H1 (cell line): Measurements from ENCODE around the gene SZT2. TPM values are rescaled to one million over a fixed set of nuclear protein-coding genes. Genes with fewer than 3 reads are reported as not detected.

ENCODE experiments used
- CTCF ChIA-PET: fragments of 300-600 bp; sonication (Branson Sonifier 250); formaldehyde crosslinking; loops from one replicate; lab custom pipeline; 2021; ENCODE audit not compliant: partially characterized antibody; lab: Charles Lee
- POLR2A ChIA-PET: fragments of 300-600 bp; sonication (Branson Sonifier 250); formaldehyde crosslinking; loops from one replicate; lab custom pipeline; 2021; ENCODE audit warnings: inconsistent platforms; ENCODE audit not compliant: partially characterized antibody; lab: Charles Lee
- DNase-seq, 2 experiments: peaks; one replicate each; pipeline versions ENCODE4 v3.0.0 to v3.0.0-alpha.2; 2010 to 2022; ENCODE audit warnings: low spot score in 2 of 2, low read depth in 1 of 2, mixed read lengths in 1 of 2
- FAIRE-seq: peaks from 2 replicates; lab custom pipeline; 2011; peaks lifted over from hg19 to GRCh38; lab: Jason Lieb, UNC
- H2AFZ ChIP-seq: 2 replicates; pipeline ENCODE4 v1.8.1; 2012; ENCODE audit warnings: low read length, inconsistent platforms
- H2AK5ac ChIP-seq: 2 replicates; pipeline ENCODE4 v1.6.1; 2013; ENCODE audit warnings: low read depth, low read length
- H2BK120ac ChIP-seq: replicated peaks from 2 replicates; pipeline ENCODE3; 2013; ENCODE audit warnings: low read depth, low read length, inconsistent platforms
- H2BK12ac ChIP-seq: 2 replicates; pipeline ENCODE4 v1.6.1; 2013; ENCODE audit warnings: low read depth, low read length
- H2BK15ac ChIP-seq: 2 replicates; pipeline ENCODE4 v1.6.1; 2013; ENCODE audit warnings: low read length
- H2BK20ac ChIP-seq: 2 replicates; pipeline ENCODE4 v1.6.1; 2013; ENCODE audit warnings: low read length
- H2BK5ac ChIP-seq: 2 replicates; pipeline ENCODE4 v1.6.1; 2013; ENCODE audit warnings: low read depth, low read length
- H3K14ac ChIP-seq: 2 replicates; pipeline ENCODE4 v1.6.1; 2013; ENCODE audit warnings: inconsistent platforms; ENCODE audit not compliant: insufficient read length
- H3K18ac ChIP-seq: 2 replicates; pipeline ENCODE4 v1.6.1; 2013; ENCODE audit warnings: low read length; ENCODE audit errors: extremely low read depth
- H3K23ac ChIP-seq: 2 replicates; pipeline ENCODE4 v1.6.1; 2013; ENCODE audit warnings: inconsistent platforms; ENCODE audit not compliant: insufficient read length
- H3K23me2 ChIP-seq: 2 replicates; pipeline ENCODE4 v1.6.1; 2013; ENCODE audit warnings: low read depth, low read length
- H3K27ac ChIP-seq: 2 replicates; pipeline ENCODE4 v1.6.1; 2011; ENCODE audit warnings: low read depth, low read length, inconsistent platforms
- H3K27me3 ChIP-seq, 4 experiments: replicated peaks in 1 of 4; 1 replicate in 1 of 4; 2 replicates in 3 of 4; pipeline versions ENCODE4 v1.6.1 to v1.8.1; 2011 to 2013; ENCODE audit warnings: low read length in 3 of 4, mild to moderate bottlenecking in 3 of 4, inconsistent platforms in 2 of 4, mixed read lengths in 2 of 4, moderate library complexity in 1 of 4; ENCODE audit not compliant: control insufficient read depth in 3 of 4, insufficient read depth in 3 of 4; ENCODE audit errors: extremely low read depth in 1 of 4
- H3K36me3 ChIP-seq, 4 experiments: 2 replicates each; pipeline versions ENCODE4 v1.6.1 to v1.8.1; 2011 to 2013; ENCODE audit warnings: mild to moderate bottlenecking in 4 of 4, low read length in 3 of 4, moderate library complexity in 2 of 4, control low read depth in 1 of 4, inconsistent platforms in 1 of 4; ENCODE audit not compliant: insufficient read depth in 4 of 4, control insufficient read depth in 2 of 4
- H3K4ac ChIP-seq: replicated peaks from 2 replicates; pipeline ENCODE3; 2013; ENCODE audit warnings: low read length, low read depth, mixed read lengths, inconsistent platforms; ENCODE audit not compliant: insufficient read length
- H3K4me1 ChIP-seq, 4 experiments: replicated peaks in 1 of 4; 1 replicate in 1 of 4; 2 replicates in 3 of 4; pipeline versions ENCODE4 v1.6.1 to v1.8.1; 2011 to 2013; ENCODE audit warnings: low read length in 3 of 4, inconsistent platforms in 2 of 4, mixed read lengths in 1 of 4; ENCODE audit not compliant: insufficient read depth in 4 of 4, control insufficient read depth in 3 of 4
- H3K4me2 ChIP-seq, 2 experiments: 2 replicates each; pipeline versions ENCODE4 v1.6.1 to v1.8.1; 2011 to 2013; ENCODE audit warnings: low read depth in 2 of 2, low read length in 2 of 2, control low read depth in 1 of 2, inconsistent platforms in 1 of 2, mild to moderate bottlenecking in 1 of 2; ENCODE audit not compliant: insufficient read depth in 1 of 2
- H3K4me3 ChIP-seq, 4 experiments: fragments of 200-600, 300-600 bp in 1 of 4; sonication (generic), shearing (Covaris generic), sonication (Bioruptor Twin) in 1 of 4; 2 replicates each; pipeline versions ENCODE4 v1.5.1 to v1.8.1; 2011 to 2016; ENCODE audit warnings: low read length in 4 of 4, low read depth in 3 of 4, control low read depth in 2 of 4, inconsistent platforms in 2 of 4, mild to moderate bottlenecking in 2 of 4, mixed read lengths in 1 of 4, moderate library complexity in 1 of 4; ENCODE audit not compliant: insufficient read depth in 2 of 4; ENCODE audit errors: extremely low read depth in 1 of 4
- H3K56ac ChIP-seq: replicated peaks from 2 replicates; pipeline ENCODE3; 2013; ENCODE audit warnings: low read depth, mild to moderate bottlenecking, mixed read lengths, low read length, inconsistent platforms; ENCODE audit not compliant: insufficient read length
- H3K79me1 ChIP-seq: 2 replicates; pipeline ENCODE4 v1.6.1; 2013; ENCODE audit warnings: low read depth, low read length, control low read depth
- H3K79me2 ChIP-seq, 2 experiments: 2 replicates each; pipeline versions ENCODE4 v1.6.1 to v1.8.1; 2012 to 2013; ENCODE audit warnings: low read length in 2 of 2, mild to moderate bottlenecking in 2 of 2, inconsistent platforms in 1 of 2; ENCODE audit not compliant: insufficient read depth in 2 of 2, control insufficient read depth in 1 of 2
- H3K9ac ChIP-seq, 4 experiments: replicated peaks in 1 of 4; 1 replicate in 1 of 4; 2 replicates in 3 of 4; pipeline versions ENCODE4 v1.6.1 to v1.8.1; 2011 to 2013; ENCODE audit warnings: low read depth in 3 of 4, low read length in 3 of 4, control low read depth in 2 of 4, mild to moderate bottlenecking in 2 of 4, moderate library complexity in 2 of 4, inconsistent platforms in 1 of 4; ENCODE audit errors: extremely low read depth in 1 of 4
- H3K9me3 ChIP-seq, 2 experiments: 2 replicates each; pipeline versions ENCODE4 v1.6.1 to v1.8.1; 2012 to 2013; ENCODE audit warnings: mild to moderate bottlenecking in 2 of 2, moderate library complexity in 2 of 2, control low read depth in 1 of 2, inconsistent platforms in 1 of 2, low read depth in 1 of 2, low read length in 1 of 2, mixed read lengths in 1 of 2; ENCODE audit not compliant: insufficient read depth in 2 of 2
- H4K20me1 ChIP-seq, 2 experiments: replicated peaks in 1 of 2; 2 replicates each; pipeline versions ENCODE3 to v1.8.1; 2011 to 2013; ENCODE audit warnings: inconsistent platforms in 2 of 2, low read length in 2 of 2, mild to moderate bottlenecking in 1 of 2; ENCODE audit not compliant: insufficient read depth in 2 of 2, control insufficient read depth in 1 of 2
- H4K5ac ChIP-seq: 2 replicates; pipeline ENCODE4 v1.6.1; 2013; ENCODE audit warnings: low read length, low read depth, mixed read lengths, inconsistent platforms; ENCODE audit not compliant: insufficient read length
- H4K8ac ChIP-seq: 2 replicates; pipeline ENCODE4 v1.8.0; 2013; ENCODE audit warnings: mild to moderate bottlenecking, moderate library complexity, low read length, inconsistent platforms; ENCODE audit not compliant: insufficient read depth; ENCODE audit errors: extremely low read depth
- H4K91ac ChIP-seq: replicated peaks from 2 replicates; pipeline ENCODE3; 2013; ENCODE audit warnings: low read length, mixed read lengths, inconsistent platforms; ENCODE audit not compliant: insufficient read length
- ASH2L ChIP-seq: fragments of 200-600, 300-600 bp; sonication (generic); IDR thresholded peaks from one replicate; pipeline ENCODE4 v1.7.1; 2017; ENCODE audit warnings: low read length
- BCL11A ChIP-seq, 2 experiments: IDR thresholded peaks; one replicate each; pipeline ENCODE4 v1.6.1; 2011; ENCODE audit warnings: low read depth in 2 of 2, low read length in 2 of 2, mild to moderate bottlenecking in 2 of 2
- CEBPB ChIP-seq: IDR thresholded peaks from 2 replicates; pipeline ENCODE4 v1.6.1; 2012; ENCODE audit warnings: low read depth, low read length
- CHD1 ChIP-seq: IDR thresholded peaks from 2 replicates; pipeline ENCODE4 v1.6.1; 2012; ENCODE audit warnings: low read depth, low read length, improper control_type of control experiment
- CHD2 ChIP-seq: IDR thresholded peaks from 2 replicates; pipeline ENCODE4 v1.6.1; 2012; ENCODE audit warnings: low read length, improper control_type of control experiment
- CREB1 ChIP-seq: IDR thresholded peaks from 2 replicates; pipeline ENCODE4 v1.6.1; 2012; ENCODE audit warnings: inconsistent platforms
- HDAC6 ChIP-seq: IDR thresholded peaks from one replicate; pipeline ENCODE4 v1.7.1; 2012; ENCODE audit warnings: low read depth, mild to moderate bottlenecking, inconsistent platforms, low read length, moderate library complexity
- JUND ChIP-seq: IDR thresholded peaks from 2 replicates; pipeline ENCODE4 v1.6.1; 2011; ENCODE audit warnings: mild to moderate bottlenecking, improper control_type of control experiment, low read length
- MAX ChIP-seq: IDR thresholded peaks from 2 replicates; pipeline ENCODE4 v1.6.1; 2012; ENCODE audit warnings: inconsistent platforms
- PHF8 ChIP-seq: fragments of 200-600 bp; sonication (generic); conservative IDR thresholded peaks from 2 replicates; pipeline ENCODE4 v1.7.1; 2012; ENCODE audit warnings: low read depth, mild to moderate bottlenecking, inconsistent platforms, low read length, moderate library complexity
- POLR2A ChIP-seq, 2 experiments: IDR thresholded peaks; 1 replicate in 1 of 2; 2 replicates in 1 of 2; pipeline ENCODE4 v1.6.1; 2011; ENCODE audit warnings: low read depth in 2 of 2, low read length in 2 of 2, mild to moderate bottlenecking in 2 of 2; ENCODE audit errors: control extremely low read depth in 1 of 2
- POLR2AphosphoS5 ChIP-seq: IDR thresholded peaks from 2 replicates; pipeline ENCODE4 v1.6.1; 2011; ENCODE audit warnings: low read depth, low read length
- TAF7 ChIP-seq: optimal IDR thresholded peaks from 2 replicates; pipeline ENCODE3; 2011; ENCODE audit warnings: low read depth, mild to moderate bottlenecking, inconsistent platforms, low read length, moderate library complexity, borderline replicate concordance
- WGBS, 2 experiments: shearing (Covaris generic) in 1 of 2; methylation state at CpG; one replicate each; pipeline versions ENCODE4 v1.1.6 to v1.1.7; 2013 to 2015; ENCODE audit warnings: low lambda C conversion rate in 2 of 2, mixed read lengths in 2 of 2, inconsistent platforms in 1 of 2, low coverage in 1 of 2, missing lambda C conversion rate in 1 of 2; ENCODE audit not compliant: insufficient replicate concordance in 2 of 2, insufficient coverage in 1 of 2, insufficient read length in 1 of 2; ENCODE audit errors: extremely low coverage in 1 of 2, missing lambda C conversion rate in 1 of 2; 5-methylcytosine and 5-hydroxymethylcytosine counted together
- polyA plus RNA-seq, 7 experiments: library from polyadenylated mRNA; depleted of rRNA in 3 of 7; stranded (reverse) in 5 of 7; unstranded in 2 of 7; fragments of >200 nt in 5 of 7; fragments of 200-250 nt in 2 of 7; gene quantifications; 1 replicate in 5 of 7; 2 replicates in 1 of 7; 4 replicates in 1 of 7; pipeline versions ENCODE4 v1.2.1 to v1.2.3, GENCODE V29; 2011 to 2013; ENCODE audit warnings: missing spikeins in 2 of 7, mixed read lengths in 2 of 7
- total RNA-seq: library from RNA; stranded (reverse); fragmentation: NEBNext Ultra II Directional; extraction: Animal tissue kit (Norgen Biotek cat#: 25700); gene quantifications from 2 replicates; pipeline ENCODE4 v1.2.1, GENCODE V29; 2021

SZT2 gene
- total and polyA plus RNA-seq, 2 of the 8 experiments (the other 6 are each of a cell fraction or from before 2014, with no cell fraction given), result 4.7 to 12.9 TPM

- CTCF ChIA-PET, result interaction anchor here (1.6 to 1.7 kb wide), 2 partner anchors 18 to 53 kb away, joined by 3 read pairs; no protein-coding TSS in a partner anchor
- H4K91ac ChIP-seq, result no peak overlapping the region
- no peaks in the 10 kb centered on the region for H3K79me1 ChIP-seq
- H2BK120ac ChIP-seq, result no peak overlapping the region
- H3K9ac ChIP-seq, result no peak overlapping the region
- H3K79me2 ChIP-seq, result no peaks in the 10 kb centered on the region
- H3K4me1 ChIP-seq, result no peaks in the 10 kb centered on the region
- no peaks in the 10 kb centered on the region for H3K23me2 ChIP-seq
- H2BK15ac ChIP-seq, result no peak overlapping the region
- H2AFZ ChIP-seq, result no peak overlapping the region
- no peak overlapping the region for H2AK5ac ChIP-seq
- H2BK12ac ChIP-seq, result no peak overlapping the region
- H4K20me1 ChIP-seq, result peaks cover 0 to 8% of the 10 kb centered on the region in 2 experiments
- no peak overlapping the region for H4K8ac ChIP-seq
- H3K27ac ChIP-seq, result no peak overlapping the region
- H3K27me3 ChIP-seq, result no peaks in the 10 kb centered on the region; a peak in 1 of 7 replicates
- H3K4me3 ChIP-seq, result no peak overlapping the region
- H3K23ac ChIP-seq, result no peak overlapping the region
- no peak overlapping the region for H2BK20ac ChIP-seq
- no peak overlapping the region for H4K5ac ChIP-seq
- H3K56ac ChIP-seq, result no peak overlapping the region
- H3K18ac ChIP-seq, result no peak overlapping the region
- DNase-seq (no peak), FAIRE-seq (no peak)
- H3K4me2 ChIP-seq, result no peak overlapping the region
- no peak overlapping the region for H2BK5ac ChIP-seq
- no peak overlapping the region for H3K4ac ChIP-seq
- no peaks in the 10 kb centered on the region for H3K9me3 ChIP-seq
- peaks cover 11 to 41% (median 21%) of the 10 kb centered on the region in 4 experiments; a peak in 6 of 8 replicates for H3K36me3 ChIP-seq
- H3K14ac ChIP-seq, result no peak overlapping the region
- POLR2A ChIA-PET, result interaction anchor here (0.7 to 1.8 kb wide), 4 partner anchors 12 to 43 kb away, joined by 3 to 5 read pairs (median 4); no protein-coding TSS in a partner anchor
- WGBS, 2 experiments, result 92% methylated on average over 19 of the region's 19 CpGs; no CpG with 5 or more reads in 1 of the 2 experiments
- TF ChIP-seq JUND (no peak), MAX (no peak), ASH2L (no peak), POLR2A (IDR thresholded peaks at IDR 0.05; ENCODE audit: control extremely low read depth in 1 of 2, low read depth in 2 of 2, low read length in 2 of 2) (no peak; a peak in 1 of 3 replicates), PHF8 (no peak), HDAC6 (no peak), POLR2AphosphoS5 (no peak; the same call in 1 of the 2 replicates), TAF7 (no peak), BCL11A (IDR thresholded peaks at IDR 0.05; ENCODE audit: low read depth in 2 of 2, low read length in 2 of 2) (no peak), CREB1 (no peak), CHD1 (no peak), CHD2 (no peak), CEBPB (no peak)
Observed at GRCh38 chr1:43446881-43447835, 57.5 kb downstream of the SZT2 start.
